Keratinocyte (primary cell): ENCODE data around the gene AMBP.

ENCODE experiments used
- CTCF ChIP-seq, 3 experiments: IDR thresholded peaks in 1 of 3; conservative IDR thresholded peaks in 1 of 3; optimal IDR thresholded peaks in 1 of 3; 2 replicates in 2 of 3; 3 replicates in 1 of 3; pipeline versions ENCODE3 to v1.5.1; 2011; ENCODE audit warnings: low read length in 3 of 3, mild to moderate bottlenecking in 3 of 3, moderate library complexity in 2 of 3, control low read depth in 1 of 3, inconsistent platforms in 1 of 3; ENCODE audit not compliant: insufficient read depth in 2 of 3; ENCODE audit errors: extremely low read depth in 1 of 3
- EZH2 ChIP-seq: IDR thresholded peaks from one replicate; pipeline ENCODE4 v1.6.1; 2012; ENCODE audit warnings: inconsistent platforms, mild to moderate bottlenecking, low read length, moderate library complexity

DNA sequence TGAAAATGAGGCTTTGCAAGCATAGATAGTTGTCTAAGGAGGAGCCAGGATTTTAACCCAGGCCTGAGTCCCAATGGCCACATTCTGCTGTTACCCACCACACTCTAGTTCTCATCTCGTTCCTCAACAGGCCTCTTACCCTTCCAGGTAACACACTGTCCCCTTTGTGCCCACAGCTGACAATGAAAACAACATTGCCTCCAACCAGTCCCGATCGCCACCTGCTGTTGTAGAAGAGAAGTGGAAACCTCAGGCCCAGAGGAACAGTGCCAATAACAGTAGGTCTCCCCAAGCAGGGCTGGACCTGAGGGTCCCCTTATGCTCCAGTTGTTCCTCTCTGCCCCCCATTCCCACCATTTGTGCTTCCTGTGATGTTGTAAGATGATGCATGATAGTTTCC lies 30.4 kb downstream of the AMBP start:
- peak; percentile 15 to 56 (median 45) for TF ChIP-seq CTCF (optimal IDR thresholded peaks at IDR 0.05 in 1 of 3, IDR thresholded peaks at IDR 0.05 in 1 of 3, conservative IDR thresholded peaks at IDR 0.05 in 1 of 3; ENCODE audit: extremely low read depth in 1 of 3, insufficient read depth in 2 of 3, low read length in 3 of 3)
- no peak for TF ChIP-seq EZH2
